Calu3 (cell line): ENCODE data around the gene ZNF23. TPM values are rescaled to one million over a fixed set of nuclear protein-coding genes. Genes with fewer than 3 reads are reported as not detected.

Source experiments
- BruUV-seq: library from RNA; stranded (reverse); fragments of 400-500 nt; replicated peaks from 2 replicates; lab custom pipeline; 2021; lab: Mats Ljungman, UMichigan
- CTCF ChIA-PET: fragments of 300-600 bp; sonication (Branson Sonifier 250); formaldehyde crosslinking; loops from one replicate; lab custom pipeline; 2022; ENCODE audit warnings: antibody characterized with exemption; lab: Charles Lee
- DNase-seq: peaks from one replicate; pipeline ENCODE4 v3.0.0; 2022
- H3K27ac Mint-ChIP-seq: one replicate; pipeline ENCODE4 v1.8.0; 2022; ENCODE audit warnings: mixed read lengths; ENCODE audit not compliant: unreplicated experiment
- H3K27me3 Mint-ChIP-seq: one replicate; pipeline ENCODE4 v1.8.0; 2022; ENCODE audit warnings: mixed read lengths; ENCODE audit not compliant: unreplicated experiment
- H3K36me3 Mint-ChIP-seq: one replicate; pipeline ENCODE4 v1.8.0; 2022; ENCODE audit warnings: mild to moderate bottlenecking, moderate library complexity, mixed read lengths; ENCODE audit not compliant: insufficient read depth, unreplicated experiment
- H3K4me1 Mint-ChIP-seq: one replicate; pipeline ENCODE4 v1.8.0; 2022; ENCODE audit warnings: mild to moderate bottlenecking, low read depth, mixed read lengths; ENCODE audit not compliant: unreplicated experiment
- H3K4me3 Mint-ChIP-seq: one replicate; pipeline ENCODE4 v1.8.0; 2022; ENCODE audit warnings: mild to moderate bottlenecking, low read depth, moderate library complexity, mixed read lengths; ENCODE audit not compliant: unreplicated experiment
- H3K9me3 Mint-ChIP-seq: one replicate; pipeline ENCODE4 v1.8.0; 2022; ENCODE audit warnings: low read depth, mixed read lengths; ENCODE audit not compliant: unreplicated experiment
- intact Hi-C: fragments of 100-400 bp; cut with micrococcal nuclease; formaldehyde crosslinking; loops from one replicate; pipeline ENCODE4 v1.10.0; 2022; ENCODE audit not compliant: unreplicated experiment
- total RNA-seq: library from RNA; stranded (reverse); gene quantifications from 2 replicates; pipeline ENCODE4 v1.2.3, GENCODE V29; 2022
- TF ChIP-seq, protein P1 (sequence below): fragments of 200-600 bp; IDR thresholded peaks from one replicate; pipeline ENCODE4 v1.8.0; 2022; ENCODE audit warnings: antibody characterized with exemption; ENCODE audit not compliant: unreplicated experiment

ZNF23 gene
- total RNA-seq, 1 experiment from 2014 or later: 13.3 TPM

DNA sequence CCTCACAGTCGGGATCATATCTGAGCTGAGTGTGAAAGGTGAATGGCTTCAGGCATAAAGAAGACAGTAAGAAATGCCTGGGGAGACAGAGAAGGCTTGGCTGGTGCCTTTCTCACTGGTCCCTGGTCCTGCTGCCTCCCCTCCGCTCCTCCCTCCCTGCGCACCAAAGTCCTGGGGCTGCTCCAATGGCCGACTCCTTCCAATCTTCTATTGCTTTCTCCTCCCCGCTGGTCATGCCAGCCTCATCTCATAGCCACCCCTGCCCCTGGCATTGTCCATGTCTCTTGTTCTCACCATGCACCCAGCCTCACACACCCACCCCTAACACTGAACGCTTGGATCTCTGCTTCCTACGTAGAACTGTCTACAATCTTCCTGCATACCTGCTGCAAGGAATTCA is 38.2 kb downstream of the ZNF23 start:
- no peak for DNase-seq
- CTCF ChIA-PET: no interaction called here
- Mint-ChIP-seq H3K27ac (no peak overlapping the region), H3K9me3 (no peaks in the 10 kb centered on the region), H3K4me1 (peaks cover 14% of the 10 kb centered on the region), H3K36me3 (peaks cover 12% of the 10 kb centered on the region), H3K4me3 (no peak overlapping the region), H3K27me3 (peaks cover 73% of the 10 kb centered on the region)
- no TSS peak for BruUV-seq
- TF ChIP-seq, protein P1, sequence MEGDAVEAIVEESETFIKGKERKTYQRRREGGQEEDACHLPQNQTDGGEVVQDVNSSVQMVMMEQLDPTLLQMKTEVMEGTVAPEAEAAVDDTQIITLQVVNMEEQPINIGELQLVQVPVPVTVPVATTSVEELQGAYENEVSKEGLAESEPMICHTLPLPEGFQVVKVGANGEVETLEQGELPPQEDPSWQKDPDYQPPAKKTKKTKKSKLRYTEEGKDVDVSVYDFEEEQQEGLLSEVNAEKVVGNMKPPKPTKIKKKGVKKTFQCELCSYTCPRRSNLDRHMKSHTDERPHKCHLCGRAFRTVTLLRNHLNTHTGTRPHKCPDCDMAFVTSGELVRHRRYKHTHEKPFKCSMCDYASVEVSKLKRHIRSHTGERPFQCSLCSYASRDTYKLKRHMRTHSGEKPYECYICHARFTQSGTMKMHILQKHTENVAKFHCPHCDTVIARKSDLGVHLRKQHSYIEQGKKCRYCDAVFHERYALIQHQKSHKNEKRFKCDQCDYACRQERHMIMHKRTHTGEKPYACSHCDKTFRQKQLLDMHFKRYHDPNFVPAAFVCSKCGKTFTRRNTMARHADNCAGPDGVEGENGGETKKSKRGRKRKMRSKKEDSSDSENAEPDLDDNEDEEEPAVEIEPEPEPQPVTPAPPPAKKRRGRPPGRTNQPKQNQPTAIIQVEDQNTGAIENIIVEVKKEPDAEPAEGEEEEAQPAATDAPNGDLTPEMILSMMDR: no peak
- intact Hi-C loops: no loop called here

GRCh38 chr16:71423016-71423415 is 39.0 kb downstream of the ZNF23 start:
- H3K4me1 Mint-ChIP-seq: peaks cover 14% of the 10 kb centered on the region
- no TSS peak for BruUV-seq
- intact Hi-C loops: no loop called here
- H3K27me3 Mint-ChIP-seq: peaks cover 77% of the 10 kb centered on the region
- TF ChIP-seq, protein P1: no peak
- CTCF ChIA-PET: no interaction called here
- no peaks in the 10 kb centered on the region for H3K9me3 Mint-ChIP-seq
- peaks cover 12% of the 10 kb centered on the region for H3K36me3 Mint-ChIP-seq
- no peak overlapping the region for H3K4me3 Mint-ChIP-seq
- no peak overlapping the region for H3K27ac Mint-ChIP-seq
- DNase-seq: no peak

DNA sequence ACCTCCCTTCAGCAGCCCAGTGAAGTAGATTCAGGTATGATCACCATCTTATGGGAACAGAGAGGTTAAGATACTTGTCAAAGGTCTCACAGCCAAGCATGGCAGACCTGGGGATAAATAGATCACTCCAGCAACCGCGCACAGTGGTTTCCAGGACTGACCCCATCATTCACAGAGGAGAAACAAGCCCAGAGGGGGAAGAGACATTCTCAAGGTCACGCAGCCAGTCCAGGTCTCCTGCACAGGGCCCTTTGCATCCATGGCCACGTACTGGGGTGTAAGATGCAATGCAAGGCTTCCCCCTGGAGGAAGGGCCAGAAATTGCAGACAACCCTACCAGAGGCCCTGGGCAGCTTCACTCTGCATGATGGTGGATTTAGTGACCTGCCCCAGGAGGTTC is 40.1 kb downstream of the ZNF23 start:
- BruUV-seq: no TSS peak
- H3K4me3 Mint-ChIP-seq: no peak overlapping the region
- H3K9me3 Mint-ChIP-seq: no peaks in the 10 kb centered on the region
- CTCF ChIA-PET: interaction anchor here (0.6 kb wide), 1 partner anchor 15 kb away, joined by 4 read pairs; no protein-coding TSS in a partner anchor
- peaks cover 9% of the 10 kb centered on the region for H3K4me1 Mint-ChIP-seq
- intact Hi-C loops: no loop called here
- H3K36me3 Mint-ChIP-seq: peaks cover 8% of the 10 kb centered on the region
- TF ChIP-seq, protein P1: peak; percentile 59
- H3K27me3 Mint-ChIP-seq: peaks cover 84% of the 10 kb centered on the region
- DNase-seq: peak; percentile 59
- H3K27ac Mint-ChIP-seq: no peak overlapping the region

- no peaks in the 10 kb centered on the region for H3K36me3 Mint-ChIP-seq
- CTCF ChIA-PET: no interaction called here
- intact Hi-C loops: no loop called here
- DNase-seq: no peak
- H3K4me3 Mint-ChIP-seq: no peak overlapping the region
- no TSS peak for BruUV-seq
- H3K27me3 Mint-ChIP-seq: peaks cover 67% of the 10 kb centered on the region
- no peak overlapping the region for H3K27ac Mint-ChIP-seq
- H3K9me3 Mint-ChIP-seq: no peaks in the 10 kb centered on the region
- no peaks in the 10 kb centered on the region for H3K4me1 Mint-ChIP-seq
- TF ChIP-seq, protein P1: no peak
These were observed 48.0 kb downstream of the ZNF23 start for GRCh38 chr16:71414038-71414437.
